ENCODE results near the gene PPP2R5C.

PPP2R5C gene

GRCh38 chr14:101895256-101895655 is 133.7 kb downstream of the PPP2R5C start:
- no peak for DNase-seq

- no peak for DNase-seq
Measured at GRCh38 chr14:101897326-101897725, 135.8 kb downstream of the PPP2R5C start.

GRCh38 chr14:101898416-101898815 is 136.9 kb downstream of the PPP2R5C start:
- no peak for DNase-seq

GRCh38 chr14:101899263-101899662 is 137.8 kb downstream of the PPP2R5C start:
- no peak for DNase-seq

- DNase-seq, result no peak
Measured at GRCh38 chr14:101900253-101900652, 138.7 kb downstream of the PPP2R5C start.

- no peak for DNase-seq
Measured at GRCh38 chr14:101903111-101903561, 141.6 kb downstream of the PPP2R5C start.

- no peak for DNase-seq
Measured at GRCh38 chr14:101905614-101906013, 144.1 kb downstream of the PPP2R5C start.

GRCh38 chr14:101906645-101907044 is 145.1 kb downstream of the PPP2R5C start:
- no peak for DNase-seq

GRCh38 chr14:101907619-101908018 is 146.1 kb downstream of the PPP2R5C start:
- DNase-seq, result no peak

GRCh38 chr14:101908795-101909194 is 147.3 kb downstream of the PPP2R5C start:
- DNase-seq, result no peak

GRCh38 chr14:101909371-101910096 is 148.0 kb downstream of the PPP2R5C start:
- no peak for DNase-seq

- DNase-seq, result no peak
Measured at GRCh38 chr14:101912841-101913240, 151.3 kb downstream of the PPP2R5C start.

- DNase-seq, result no peak
Measured at GRCh38 chr14:101914083-101914482, 152.6 kb downstream of the PPP2R5C start.

GRCh38 chr14:101915871-101916815 is 154.6 kb downstream of the PPP2R5C start:
- DNase-seq, result no peak

- no peak for DNase-seq
Measured at GRCh38 chr14:101916816-101917412, 155.4 kb downstream of the PPP2R5C start.

GRCh38 chr14:101917413-101918017 is 156.0 kb downstream of the PPP2R5C start:
- no peak for DNase-seq

- no peak for DNase-seq
Measured at GRCh38 chr14:101918065-101918989, 156.8 kb downstream of the PPP2R5C start.

- DNase-seq, result no peak
Measured at GRCh38 chr14:101920271-101920670, 158.8 kb downstream of the PPP2R5C start.

- DNase-seq, result no peak
Measured at GRCh38 chr14:101922866-101923265, 161.4 kb downstream of the PPP2R5C start.

GRCh38 chr14:101925152-101925551 is 163.6 kb downstream of the PPP2R5C start:
- DNase-seq, result no peak

GRCh38 chr14:101926085-101926484 is 164.6 kb downstream of the PPP2R5C start:
- no peak for DNase-seq

GRCh38 chr14:101926620-101927019 is 165.1 kb downstream of the PPP2R5C start:
- DNase-seq, result no peak
